ENCODE results near the gene CACNA1C.

CACNA1C gene

DNA sequence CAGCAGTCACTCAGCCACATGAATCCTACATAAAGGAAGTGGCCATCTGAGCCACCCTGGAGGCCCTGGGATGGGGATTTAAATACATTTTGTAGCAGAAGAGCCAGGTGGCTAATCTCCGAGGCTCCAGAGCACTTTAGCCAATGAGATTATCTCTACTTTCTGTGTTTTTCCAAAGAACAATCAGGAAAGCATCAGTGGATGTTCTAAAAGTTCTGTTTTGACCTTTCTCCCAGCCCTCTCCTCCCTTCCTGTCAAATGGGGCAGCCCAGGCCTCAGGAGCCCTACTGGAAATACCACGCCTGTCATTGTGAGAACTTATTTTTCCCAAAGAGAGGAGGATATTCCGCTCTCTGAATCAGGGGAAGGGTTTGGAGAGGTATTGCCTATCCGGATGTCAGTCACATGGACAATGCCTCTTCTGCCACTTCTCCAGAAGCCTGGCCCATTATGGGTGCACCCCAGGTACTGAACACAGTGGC is 405.2 kb downstream of the CACNA1C start:
- DNase-seq (ENCODE audit: low spot score), result no peak

DNA sequence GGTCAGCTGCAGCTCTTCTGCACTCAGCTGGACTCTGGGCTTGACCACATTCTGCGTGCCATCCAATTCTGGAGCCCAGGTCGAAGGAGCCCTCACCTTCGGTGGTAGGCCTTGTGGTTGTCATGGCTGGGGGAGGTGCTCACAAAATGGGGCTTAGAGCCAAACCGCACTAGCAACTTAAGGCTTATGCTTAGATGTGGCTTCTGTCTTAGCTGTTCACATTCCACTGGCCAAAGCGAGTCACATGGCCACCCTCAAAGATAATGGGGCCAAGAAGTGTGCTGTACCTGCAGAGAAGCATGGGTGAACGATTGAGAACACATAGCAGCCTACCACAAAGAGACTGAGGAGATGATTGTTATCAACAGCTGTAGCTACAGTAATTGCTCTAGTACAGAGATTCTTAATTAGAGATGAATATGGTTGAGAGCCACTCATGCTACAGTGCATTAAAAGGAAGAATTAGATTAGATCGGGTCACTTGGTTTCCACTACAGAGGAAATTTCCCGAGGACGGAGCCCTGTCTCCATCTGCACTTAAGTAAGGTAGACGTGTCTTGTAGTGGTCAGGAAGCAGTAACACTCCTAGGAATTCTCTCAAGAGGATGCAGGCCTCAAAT is 407.4 kb downstream of the CACNA1C start:
- DNase-seq (ENCODE audit: low spot score), result no peak

DNA sequence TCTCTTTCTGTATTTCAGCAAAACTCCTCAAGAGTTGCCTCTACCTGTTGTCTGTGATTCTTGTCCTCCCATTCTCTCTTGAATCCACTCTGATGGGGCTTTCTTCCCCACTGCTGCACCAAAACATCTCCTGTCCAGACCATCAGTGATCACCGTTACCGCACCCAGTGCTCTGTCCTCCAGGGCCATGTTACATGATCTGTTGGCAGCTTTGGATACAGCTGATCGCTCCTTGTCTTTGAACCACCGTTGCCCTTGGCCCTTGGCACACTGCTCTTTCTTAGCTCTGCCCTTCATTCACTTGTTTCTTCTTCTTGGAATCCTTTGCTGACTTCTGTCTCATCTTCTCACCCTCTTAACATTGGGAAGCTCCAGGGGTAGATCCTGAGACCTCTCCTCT is 408.3 kb downstream of the CACNA1C start:
- no peak for DNase-seq (ENCODE audit: low spot score)

DNA sequence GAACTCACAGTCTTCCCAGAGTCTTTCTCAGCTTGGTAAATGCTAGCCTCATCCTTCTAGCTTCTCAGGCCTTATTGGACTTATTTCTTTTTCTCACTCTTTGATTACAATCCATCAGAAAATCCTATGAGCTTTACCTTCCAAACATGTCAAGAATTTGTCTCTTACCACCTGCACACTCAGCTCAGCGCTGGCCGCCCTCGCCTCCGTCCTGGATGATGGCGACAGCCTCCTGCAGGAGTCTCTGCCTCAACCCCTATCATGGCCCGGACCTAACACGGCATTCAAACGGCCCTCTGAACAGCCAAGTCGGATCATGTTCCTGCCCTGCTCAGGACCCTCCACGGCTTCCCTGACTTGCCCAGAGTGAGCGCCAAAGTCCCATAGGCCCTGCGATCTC is 408.9 kb downstream of the CACNA1C start:
- no peak for DNase-seq (ENCODE audit: low spot score)

DNA sequence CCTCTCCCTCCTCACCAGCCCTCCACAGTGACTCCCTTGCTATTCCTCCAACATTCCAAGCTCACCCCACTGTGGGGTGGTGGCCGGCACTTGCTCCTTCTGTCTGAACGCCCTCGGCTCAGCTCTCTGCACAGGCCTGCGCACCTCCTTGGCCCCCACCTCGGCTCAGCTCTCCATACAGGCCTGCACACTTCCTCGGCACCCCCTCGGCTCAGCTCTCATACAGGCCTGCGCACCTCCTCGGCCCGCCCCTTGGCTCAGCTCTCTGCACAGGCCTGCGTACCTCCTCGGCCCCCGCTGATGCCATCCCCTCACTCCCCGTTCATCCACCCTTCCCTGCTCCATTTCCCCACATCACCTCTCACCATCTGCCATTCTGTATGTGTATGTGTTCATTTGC is 409.3 kb downstream of the CACNA1C start:
- DNase-seq (ENCODE audit: low spot score), result no peak

DNA sequence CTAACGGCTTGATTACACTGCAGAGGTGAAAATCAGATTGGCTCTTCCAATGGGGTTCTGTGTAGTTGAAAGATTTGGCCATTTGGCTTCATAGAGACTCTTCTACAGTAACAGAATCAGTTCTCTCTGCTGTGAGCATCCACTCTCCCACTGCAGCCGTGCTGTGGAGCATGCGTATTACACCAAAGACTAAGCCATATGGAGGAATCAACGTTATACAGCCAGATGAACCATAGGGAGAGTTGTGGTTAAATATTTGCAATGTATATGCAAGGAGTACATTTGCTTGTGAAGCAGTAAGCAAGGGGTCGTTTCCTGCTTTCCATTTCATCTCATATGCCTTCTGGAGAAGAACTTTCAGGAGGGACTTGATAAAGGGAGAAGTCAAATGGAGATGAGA is 410.9 kb downstream of the CACNA1C start:
- no peak for DNase-seq (ENCODE audit: low spot score)

DNA sequence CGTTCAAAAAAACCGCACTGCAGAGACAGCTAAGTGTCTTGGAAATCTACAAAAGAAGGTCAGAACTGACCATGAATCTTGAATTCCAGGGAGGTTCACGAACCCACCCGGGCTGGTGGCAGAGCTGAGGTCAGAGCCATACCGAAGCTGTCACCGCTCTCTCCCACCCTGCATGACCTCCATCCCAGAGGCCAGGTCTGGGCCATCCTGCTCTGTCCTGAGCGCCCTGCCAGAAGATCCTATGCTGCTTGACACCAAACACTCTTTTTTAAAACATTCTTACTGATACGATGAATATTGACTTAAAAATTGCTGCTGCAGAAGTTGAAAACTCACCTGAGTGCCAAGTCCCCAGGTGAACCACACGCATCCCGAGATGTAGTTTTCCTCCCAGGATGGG is 412.9 kb downstream of the CACNA1C start:
- DNase-seq (ENCODE audit: low spot score), result no peak

DNA sequence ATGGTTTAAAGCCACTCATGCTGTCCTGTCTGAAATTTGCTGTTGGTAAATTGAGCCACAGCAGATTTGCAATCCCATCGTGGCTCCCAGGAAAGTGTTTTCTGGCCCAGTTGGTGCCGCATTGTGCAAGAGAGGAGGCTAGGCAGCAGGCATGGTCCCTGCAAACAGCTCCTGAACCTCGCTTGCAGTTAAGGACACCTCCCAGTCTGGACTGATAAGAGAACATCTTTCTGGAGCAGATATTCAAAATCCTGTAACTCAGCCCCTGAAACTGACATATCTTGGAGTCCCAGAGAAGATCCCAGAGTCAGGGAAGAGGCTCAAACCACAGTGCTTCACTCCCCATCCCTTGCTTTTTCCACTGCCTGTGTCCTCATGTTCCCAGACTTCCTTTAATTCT is 413.4 kb downstream of the CACNA1C start:
- DNase-seq (ENCODE audit: low spot score), result no peak

DNA sequence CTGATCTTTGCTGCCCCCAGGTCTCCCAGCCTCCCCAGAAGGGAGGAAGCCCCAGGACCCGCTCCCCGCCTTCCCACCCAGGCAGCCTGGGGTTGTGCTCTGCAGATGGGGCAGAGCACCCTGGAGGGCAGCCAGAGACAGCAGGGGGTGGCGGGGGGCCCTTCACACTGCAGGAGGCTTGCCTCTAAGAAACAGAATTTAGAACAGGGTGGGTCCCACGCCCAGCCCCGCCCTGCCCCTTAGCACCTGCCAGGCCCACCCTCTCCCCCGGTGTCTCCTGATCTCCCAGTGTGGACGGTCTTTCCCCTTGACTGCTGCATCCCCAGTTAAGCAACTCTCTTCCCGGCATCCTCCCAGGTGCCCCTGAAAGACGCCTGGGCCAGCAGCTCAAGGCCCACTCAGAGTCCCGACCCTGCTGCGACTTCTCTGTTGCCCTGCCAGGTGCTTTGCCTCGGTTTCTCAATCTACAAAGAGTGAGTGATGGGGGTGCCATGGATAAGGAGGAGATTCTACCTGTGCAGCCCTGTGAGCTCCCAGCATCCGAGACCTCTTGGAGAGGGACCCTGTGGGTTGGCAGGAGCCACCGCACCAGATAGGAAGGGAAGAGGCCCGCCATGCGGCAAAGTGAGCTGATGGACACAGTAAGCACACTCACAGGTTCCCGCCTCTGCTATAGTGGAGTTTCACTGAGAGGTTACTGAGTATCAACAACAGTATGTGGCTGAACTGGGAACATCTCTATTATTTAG is 414.8 kb downstream of the CACNA1C start:
- no peak for DNase-seq (ENCODE audit: low spot score)

DNA sequence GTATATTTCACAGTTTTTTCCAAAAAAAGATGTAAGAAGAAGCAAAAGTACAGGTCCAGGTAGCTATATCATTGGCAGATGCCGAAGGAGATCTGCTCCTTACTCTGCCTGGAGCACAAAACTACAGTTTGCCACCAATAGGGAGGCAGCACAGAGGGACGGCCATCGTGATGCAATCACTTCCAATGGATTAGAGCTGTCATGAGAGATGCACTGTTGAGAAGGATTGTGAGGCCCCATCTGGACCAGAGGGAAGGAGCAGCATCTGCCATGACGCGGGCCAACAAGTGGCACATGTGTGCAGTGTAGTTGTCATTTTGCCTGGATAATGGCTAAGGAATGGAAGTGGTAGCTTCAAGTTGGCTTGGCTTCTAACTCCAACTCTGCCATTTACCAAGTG is 423.2 kb downstream of the CACNA1C start:
- DNase-seq (ENCODE audit: low spot score), result no peak

DNA sequence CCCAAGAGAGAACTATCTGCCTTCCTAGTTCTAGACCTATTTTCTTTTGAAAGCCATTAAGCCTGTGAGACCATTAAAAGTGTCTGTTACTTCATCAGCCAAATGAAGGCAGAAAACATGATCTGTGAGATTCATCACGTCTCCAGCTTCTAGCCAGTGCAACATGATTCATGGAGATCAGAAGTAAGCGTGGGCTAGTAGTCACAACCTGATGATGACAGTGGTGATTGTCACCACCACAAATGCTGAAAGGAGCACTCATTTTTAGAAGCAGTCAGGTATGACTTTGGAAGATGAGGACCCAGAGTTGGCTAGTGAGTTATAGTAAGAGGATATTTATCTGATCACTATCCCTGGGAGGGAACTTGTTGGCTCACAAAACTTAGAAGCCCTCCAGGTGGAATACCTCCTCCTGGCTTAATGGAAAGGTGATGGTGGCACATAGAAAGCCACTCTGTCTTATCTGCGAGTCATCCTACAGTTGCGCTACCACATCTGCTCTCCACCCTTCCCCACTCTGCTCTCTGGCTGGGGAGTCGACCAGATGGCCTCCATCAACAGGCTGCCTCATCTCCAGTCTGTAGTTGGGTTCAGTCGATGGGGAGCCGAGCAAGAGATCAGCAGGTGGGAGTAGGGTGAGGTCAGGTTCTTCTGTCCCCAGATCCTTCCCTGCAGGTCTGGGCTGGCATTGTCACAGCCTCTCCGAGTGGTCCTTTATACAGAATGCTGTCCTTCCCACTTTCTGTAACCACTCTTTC is 424.4 kb downstream of the CACNA1C start:
- DNase-seq (ENCODE audit: low spot score), result no peak

DNA sequence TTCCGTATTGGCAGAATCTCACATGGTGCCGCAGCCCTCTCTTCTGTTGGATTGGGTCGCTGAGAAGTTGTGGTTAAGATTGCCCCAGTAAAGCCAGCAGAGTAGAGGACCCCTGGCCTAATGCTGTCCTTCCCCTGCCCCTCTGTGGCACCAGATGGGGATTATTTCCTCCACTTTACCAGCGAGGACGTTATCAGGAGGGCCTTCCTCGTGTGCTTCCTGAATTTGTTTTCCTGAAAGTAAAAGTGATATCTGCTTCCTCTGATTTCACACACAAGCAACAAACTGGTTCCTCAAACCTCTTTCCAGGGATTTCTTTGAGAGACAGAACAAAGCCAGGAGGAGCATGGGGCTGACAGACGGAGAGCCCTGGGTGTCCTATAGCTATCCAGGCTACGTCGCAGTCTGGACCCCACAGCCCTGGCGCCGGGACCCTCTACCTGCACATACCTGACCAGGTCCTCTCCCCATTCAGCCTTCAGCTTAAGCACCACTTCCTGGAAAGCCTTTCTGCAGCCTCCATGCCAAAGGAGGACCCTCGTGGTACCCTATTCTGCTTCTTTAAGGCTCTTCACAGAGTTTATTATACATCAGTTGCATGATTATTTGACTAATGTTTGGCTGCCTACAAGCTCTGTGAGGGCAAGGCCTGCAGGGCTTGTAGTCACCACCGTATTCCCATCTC is 427.2 kb downstream of the CACNA1C start:
- DNase-seq (ENCODE audit: low spot score), result no peak

DNA sequence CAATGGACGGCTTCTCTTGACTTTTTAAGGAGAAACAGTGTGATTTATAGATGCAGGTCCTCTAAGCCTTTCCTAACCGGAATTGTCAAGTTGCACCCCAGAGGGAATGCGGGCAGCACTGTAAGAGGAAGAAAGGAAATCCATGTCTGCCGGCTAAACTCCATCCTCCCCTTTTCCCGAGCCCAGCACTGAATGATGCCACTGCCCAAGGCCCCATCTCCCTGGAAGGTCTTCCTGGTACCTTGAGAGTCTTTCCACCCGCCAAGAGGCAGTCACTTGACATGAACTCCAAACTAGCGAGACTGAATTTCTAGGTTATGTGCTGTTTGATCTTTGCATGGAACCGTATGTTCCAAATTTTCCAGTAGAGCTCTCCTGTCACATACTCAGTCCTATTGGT is 428.6 kb downstream of the CACNA1C start:
- DNase-seq (ENCODE audit: low spot score), result no peak

DNA sequence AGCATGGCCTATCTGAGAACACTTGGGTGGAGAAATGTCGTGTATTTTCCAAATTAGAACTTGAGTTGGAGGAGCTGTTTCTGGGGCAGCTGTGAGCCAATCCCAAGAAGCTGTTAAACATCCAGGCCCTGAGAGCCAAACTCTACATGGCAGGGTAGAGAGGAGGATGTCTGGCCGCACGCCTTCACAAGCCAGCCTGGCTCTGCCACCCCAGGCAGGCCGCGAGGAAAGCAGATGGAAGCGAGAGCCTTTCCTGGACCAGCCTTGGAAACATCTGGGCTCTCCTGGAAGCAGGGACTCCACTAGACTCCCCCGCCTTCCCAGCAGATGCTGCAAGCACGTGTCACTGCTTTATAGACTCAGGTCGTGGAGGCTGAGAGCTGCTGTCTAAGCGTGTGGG is 429.2 kb downstream of the CACNA1C start:
- no peak for DNase-seq (ENCODE audit: low spot score)

DNA sequence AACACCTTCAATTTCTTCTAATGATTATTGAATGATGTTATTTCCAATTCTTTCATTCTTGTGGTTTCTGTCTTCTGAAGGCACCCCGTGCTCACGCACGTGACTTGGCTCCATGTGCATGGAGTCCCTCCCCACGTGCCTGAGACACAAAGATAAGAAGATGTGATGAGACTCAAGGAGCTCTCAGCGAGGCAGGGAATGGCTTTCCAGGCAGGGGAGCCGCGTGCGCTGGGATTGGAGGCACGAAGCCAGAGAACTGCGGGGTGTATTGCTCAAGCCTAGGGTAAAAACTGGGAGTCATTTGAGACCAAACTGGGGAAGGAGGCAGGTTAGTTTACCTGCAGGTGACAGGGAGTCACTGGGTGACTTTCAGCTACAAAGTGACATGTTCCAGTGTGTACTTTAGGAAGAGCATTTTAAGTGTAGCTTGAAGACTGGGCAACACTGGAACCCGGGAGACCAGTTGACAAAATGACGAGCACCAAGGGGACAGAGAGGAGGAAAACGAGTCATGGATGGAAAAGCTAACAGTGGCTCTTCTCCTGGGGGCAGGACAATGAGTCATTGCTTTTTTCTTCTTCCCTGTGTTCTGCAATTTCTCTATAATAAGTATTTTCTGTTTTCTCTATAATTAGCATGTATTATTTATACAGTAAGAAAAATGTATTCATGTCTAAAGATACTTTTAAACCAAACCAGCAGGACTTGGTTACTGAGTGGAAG is 430.3 kb downstream of the CACNA1C start:
- no peak for DNase-seq (ENCODE audit: low spot score)

DNA sequence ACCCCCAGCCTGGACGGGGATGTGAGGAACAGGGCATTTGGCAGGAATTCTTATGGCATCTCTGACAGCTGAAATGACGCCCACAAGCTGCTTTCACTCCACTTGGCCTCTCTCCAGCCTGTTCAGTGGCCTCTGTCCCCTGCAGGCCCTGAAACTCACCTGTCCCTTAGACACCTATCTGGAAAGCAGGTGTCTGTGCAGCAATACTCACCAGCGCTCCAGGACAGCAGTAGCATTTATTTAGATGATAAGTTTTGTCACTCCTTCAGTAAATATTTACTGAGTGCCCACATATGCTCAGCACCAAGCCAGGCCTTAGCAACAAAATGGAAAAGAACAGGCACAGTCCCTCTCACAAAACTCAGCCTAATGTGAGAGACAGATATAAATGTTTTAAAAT is 430.9 kb downstream of the CACNA1C start:
- no peak for DNase-seq (ENCODE audit: low spot score)

DNA sequence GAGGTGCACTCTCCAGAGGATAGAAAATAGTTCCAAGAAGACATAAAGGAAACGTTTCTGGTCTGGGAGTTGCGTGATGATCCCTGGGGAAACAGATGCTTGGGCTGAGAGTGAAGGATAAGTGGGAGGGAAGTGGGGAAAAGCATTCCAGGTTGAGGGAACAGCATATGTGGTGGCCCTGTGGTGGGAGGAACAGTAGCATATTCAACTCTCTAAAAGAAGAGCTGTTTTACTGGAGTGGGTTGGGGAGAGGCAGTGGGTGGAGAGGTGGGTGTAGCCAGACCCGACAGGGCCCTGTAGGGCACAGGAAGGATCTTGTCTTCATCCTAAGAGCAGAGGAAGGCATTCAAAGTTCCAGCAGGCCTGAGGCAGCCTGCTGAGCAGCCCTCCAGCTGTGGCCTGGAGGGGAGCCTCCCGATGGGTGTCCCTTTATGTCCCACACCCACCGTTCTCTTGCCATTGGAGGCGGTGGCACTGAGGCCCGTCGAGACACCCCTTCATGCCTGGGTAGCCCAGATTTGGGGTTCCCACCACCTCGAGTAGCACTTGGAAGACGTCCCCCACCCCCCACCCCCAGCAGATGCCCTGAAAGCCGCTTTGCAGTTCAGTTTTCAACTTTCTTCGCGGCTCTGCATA is 431.5 kb downstream of the CACNA1C start:
- no peak for DNase-seq (ENCODE audit: low spot score)

DNA sequence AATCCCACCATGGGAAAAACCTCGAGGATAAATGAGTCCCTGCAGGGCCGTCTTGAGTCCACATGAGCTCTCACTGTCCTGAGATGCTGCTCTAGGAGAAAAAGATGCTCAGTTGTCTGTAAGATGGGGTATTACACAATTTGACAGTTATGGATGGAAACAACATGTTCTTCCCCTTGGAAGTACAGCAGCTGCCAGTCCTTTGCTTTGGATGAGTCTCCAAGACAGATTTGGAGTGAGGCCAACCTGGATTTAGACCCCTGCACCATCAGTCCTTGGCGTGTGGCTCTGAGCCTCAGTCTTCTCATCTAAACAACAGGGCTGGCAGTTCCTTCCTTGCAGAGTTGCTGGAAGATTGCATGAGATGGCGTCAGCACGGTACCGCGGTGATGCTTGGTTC is 432.9 kb downstream of the CACNA1C start:
- no peak for DNase-seq (ENCODE audit: low spot score)

DNA sequence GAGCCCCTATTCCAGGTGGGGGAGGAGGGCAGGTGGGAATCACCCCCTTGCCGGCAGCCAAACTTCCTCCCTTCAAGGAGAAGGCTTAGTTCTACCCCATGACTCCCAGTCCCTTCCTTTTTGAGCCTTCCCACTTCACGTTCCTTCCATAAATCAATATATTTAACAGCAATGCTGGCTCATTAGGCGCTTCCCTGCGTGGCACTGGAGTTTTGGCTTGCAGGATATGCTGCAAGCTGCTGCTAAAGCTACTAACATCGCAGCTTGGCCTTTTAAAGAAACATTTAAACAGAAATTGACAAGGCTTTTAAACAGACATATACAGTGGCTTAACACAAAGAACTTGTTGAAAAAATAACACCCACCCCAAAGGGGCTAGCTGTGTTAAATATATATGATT is 434.0 kb downstream of the CACNA1C start:
- DNase-seq (ENCODE audit: low spot score), result no peak

DNA sequence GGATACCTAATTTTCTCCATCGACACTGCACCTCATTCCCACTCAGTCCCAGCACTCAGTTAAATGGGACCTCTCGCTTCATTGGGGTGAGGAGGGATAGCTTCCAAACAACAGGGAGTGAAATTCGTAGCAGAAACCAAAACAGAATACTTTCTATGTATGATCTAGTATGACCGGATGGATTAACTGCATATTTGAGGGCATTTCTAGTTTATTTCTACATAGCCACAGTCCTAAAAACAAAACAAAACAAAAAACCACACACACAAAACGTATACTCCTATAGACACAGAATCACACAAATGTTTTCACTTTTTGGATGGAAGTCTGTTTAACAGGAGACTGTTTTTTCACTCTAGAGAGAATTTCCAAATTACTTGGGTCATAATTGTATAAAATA is 434.5 kb downstream of the CACNA1C start:
- no peak for DNase-seq (ENCODE audit: low spot score)

DNA sequence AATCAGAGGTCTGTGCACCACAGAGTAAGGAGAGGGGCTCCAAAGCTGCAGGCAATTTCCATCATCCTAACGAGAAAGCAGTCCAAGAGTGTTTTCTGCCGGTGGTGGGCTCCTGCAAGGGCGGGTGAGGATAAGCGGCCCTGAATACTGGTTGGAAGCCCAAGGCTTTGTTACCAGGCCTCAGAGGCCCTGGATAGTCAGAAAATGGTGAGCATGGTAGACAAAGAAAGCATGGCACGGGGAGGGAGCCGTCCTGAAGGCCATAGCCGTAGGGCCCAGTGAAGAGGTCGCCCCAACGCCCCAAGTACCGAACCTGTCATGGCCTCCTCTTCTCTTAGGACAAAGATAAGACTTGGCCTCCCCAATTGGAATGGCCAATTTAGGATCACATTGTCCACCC is 435.3 kb downstream of the CACNA1C start:
- no peak for DNase-seq (ENCODE audit: low spot score)

Data from HuH-7 (cell line).